BJ (cell line): Measurements from ENCODE around the gene DUSP2. TPM values are rescaled to one million over a fixed set of nuclear protein-coding genes. Genes with fewer than 3 reads are reported as not detected.

Experiments
- CTCF ChIA-PET: fragments of 350-600 bp; formaldehyde crosslinking; extraction: SDS; loops from one replicate; lab custom pipeline; 2021; ENCODE audit warnings: antibody characterized with exemption, inconsistent platforms; lab: Yijun Ruan, JAX
- POLR2A ChIA-PET: fragments of 300-600 bp; sonication (Branson Sonifier 250); formaldehyde crosslinking; extraction: SDS; loops from one replicate; lab custom pipeline; 2021; ENCODE audit warnings: antibody characterized with exemption; lab: Charles Lee
- DNase-seq: peaks from one replicate; pipeline ENCODE4 v3.0.0-alpha.2; 2011; ENCODE audit warnings: low read depth
- H3K27me3 ChIP-seq: 2 replicates; pipeline ENCODE4 v1.6.0; 2011; ENCODE audit warnings: low read length; ENCODE audit not compliant: control insufficient read depth, insufficient read depth
- H3K36me3 ChIP-seq: 2 replicates; pipeline ENCODE4 v1.5.1; 2011; ENCODE audit warnings: low read length; ENCODE audit not compliant: control insufficient read depth, insufficient read depth
- H3K4me3 ChIP-seq: 2 replicates; pipeline ENCODE4 v1.5.1; 2011; ENCODE audit warnings: low read depth, mild to moderate bottlenecking, control low read depth, low read length
- polyA plus RNA-seq: library from polyadenylated mRNA; depleted of rRNA; stranded (reverse); fragments of >200 nt; gene quantifications from 2 replicates; pipeline ENCODE4 v1.2.3, GENCODE V29; 2011
- TF ChIP-seq, protein P1 (sequence below): IDR thresholded peaks from 2 replicates; pipeline ENCODE4 v1.5.1; 2011; ENCODE audit warnings: low read depth, mild to moderate bottlenecking, control low read depth, inconsistent platforms, low read length, moderate library complexity; ENCODE audit not compliant: insufficient read depth

Gene DUSP2
- polyA plus RNA-seq, 1 experiment: 2.2 TPM

DNA sequence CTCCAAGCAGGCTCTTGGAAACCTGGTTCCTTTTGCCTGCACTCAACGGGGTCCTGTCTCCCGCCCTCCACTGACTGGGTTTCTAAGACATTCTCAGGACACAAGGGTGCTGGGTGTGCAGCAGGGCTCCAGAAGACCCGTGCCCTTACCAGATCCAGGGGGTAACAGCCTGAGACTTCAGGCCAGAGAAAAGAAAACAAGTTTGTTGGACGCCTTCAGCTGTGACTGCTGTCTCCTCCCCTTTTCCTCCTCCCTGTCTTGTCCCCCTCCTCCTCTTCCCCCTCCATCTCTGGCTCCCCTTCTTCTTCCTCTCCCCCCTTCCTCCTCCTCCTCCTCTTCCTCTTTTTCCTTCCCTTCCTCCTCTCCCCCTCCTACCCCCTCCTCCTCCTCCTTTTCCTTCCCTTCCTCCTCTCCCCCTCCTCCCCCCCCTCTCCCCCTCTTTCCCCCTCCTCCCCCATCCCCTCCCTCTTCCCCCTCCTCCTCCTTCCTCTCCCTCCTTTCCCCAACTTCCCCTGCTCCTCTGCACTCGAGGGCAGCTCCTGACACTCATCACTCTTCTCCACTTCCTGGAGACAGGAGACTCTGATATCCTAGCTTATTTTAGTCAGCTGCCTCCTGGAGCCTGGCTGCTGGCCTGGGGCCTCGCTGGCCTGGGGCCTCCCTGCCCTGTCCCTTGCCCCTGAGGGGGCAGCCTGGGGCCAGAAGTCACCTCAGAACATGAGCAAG lies 41.3 kb downstream of the DUSP2 start:
- Histone ChIP-seq H3K27me3 (peaks cover 4% of the 10 kb centered on the region; the same call in 1 of the 2 replicates), H3K4me3 (no peak overlapping the region), H3K36me3 (no peaks in the 10 kb centered on the region)
- ChIA-PET POLR2A (no interaction called here), CTCF (interaction anchor here (1.2 kb wide), 1 partner anchor 13 kb away, joined by 6 read pairs; the partner anchor contains the start of gene ADRA2B)
- TF ChIP-seq, protein P1, sequence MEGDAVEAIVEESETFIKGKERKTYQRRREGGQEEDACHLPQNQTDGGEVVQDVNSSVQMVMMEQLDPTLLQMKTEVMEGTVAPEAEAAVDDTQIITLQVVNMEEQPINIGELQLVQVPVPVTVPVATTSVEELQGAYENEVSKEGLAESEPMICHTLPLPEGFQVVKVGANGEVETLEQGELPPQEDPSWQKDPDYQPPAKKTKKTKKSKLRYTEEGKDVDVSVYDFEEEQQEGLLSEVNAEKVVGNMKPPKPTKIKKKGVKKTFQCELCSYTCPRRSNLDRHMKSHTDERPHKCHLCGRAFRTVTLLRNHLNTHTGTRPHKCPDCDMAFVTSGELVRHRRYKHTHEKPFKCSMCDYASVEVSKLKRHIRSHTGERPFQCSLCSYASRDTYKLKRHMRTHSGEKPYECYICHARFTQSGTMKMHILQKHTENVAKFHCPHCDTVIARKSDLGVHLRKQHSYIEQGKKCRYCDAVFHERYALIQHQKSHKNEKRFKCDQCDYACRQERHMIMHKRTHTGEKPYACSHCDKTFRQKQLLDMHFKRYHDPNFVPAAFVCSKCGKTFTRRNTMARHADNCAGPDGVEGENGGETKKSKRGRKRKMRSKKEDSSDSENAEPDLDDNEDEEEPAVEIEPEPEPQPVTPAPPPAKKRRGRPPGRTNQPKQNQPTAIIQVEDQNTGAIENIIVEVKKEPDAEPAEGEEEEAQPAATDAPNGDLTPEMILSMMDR: no peak
- no peak for DNase-seq

DNA sequence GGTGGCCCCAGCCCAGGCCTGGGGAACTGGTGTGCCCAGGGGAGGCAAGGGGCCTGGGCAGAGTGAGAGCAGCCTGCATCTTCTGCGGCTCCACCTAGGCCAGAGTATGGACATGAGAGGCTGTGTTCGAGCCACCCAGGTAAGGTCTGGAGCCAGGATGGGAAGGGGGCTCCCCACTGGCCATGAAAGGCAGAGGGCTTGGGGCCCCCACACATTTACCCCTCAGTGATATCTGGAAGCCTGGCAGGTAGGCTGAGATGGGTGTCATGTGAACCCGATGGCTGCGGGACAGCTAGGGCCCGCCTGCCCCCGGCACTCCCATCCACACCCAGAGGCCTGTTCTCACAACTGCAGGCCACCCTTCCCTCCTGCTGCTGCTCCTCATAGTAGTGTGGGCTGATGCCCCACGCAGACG lies 42.0 kb downstream of the DUSP2 start:
- DNase-seq: no peak
- CTCF ChIA-PET: interaction anchor here (1.4 to 2.8 kb wide), 2 partner anchors 14 to 111 kb away, joined by 5 to 25 read pairs; partner anchors contain the start of gene ADRA2B
- H3K36me3 ChIP-seq: no peaks in the 10 kb centered on the region
- POLR2A ChIA-PET: no interaction called here
- H3K4me3 ChIP-seq: no peak overlapping the region
- peaks cover 3% of the 10 kb centered on the region; the same call in 1 of the 2 replicates for H3K27me3 ChIP-seq
- TF ChIP-seq, protein P1: no peak

DNA sequence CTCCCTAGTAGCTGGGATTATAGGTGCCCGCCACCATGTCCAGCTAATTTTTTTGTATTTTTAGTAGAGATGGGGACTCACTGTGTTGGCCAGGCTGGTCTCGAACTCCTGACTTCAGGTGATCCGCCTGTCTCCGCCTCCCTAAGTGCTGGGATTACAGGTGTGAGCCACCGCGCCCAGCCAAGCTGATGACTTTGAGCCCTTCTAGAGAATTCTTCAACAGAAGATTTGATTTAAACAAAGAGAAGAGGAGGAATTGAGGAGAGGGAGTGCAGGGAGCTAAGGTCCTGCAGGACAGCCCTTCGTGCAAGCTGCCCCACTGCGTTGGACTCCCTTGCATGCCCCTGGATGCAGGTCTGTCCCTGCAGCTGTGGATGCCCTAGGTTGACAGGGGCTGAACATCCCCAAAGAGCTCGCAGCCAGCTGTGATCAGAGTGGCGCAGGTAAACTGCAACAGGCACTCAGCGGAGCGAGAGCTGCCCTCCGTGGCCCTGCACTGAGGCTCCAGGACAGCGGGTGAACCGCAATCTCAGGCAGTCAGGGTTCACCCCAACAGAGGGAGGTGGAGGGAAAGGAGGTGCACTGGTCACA lies 42.5 kb downstream of the DUSP2 start:
- H3K27me3 ChIP-seq: no peaks in the 10 kb centered on the region
- TF ChIP-seq, protein P1: no peak
- no peak for DNase-seq
- ChIA-PET CTCF (interaction anchor here (1.2 to 2.8 kb wide), 4 partner anchors 12 to 110 kb away, joined by 4 to 25 read pairs (median 4); partner anchors contain the start of gene ADRA2B), POLR2A (no interaction called here)
- no peak overlapping the region for H3K4me3 ChIP-seq
- H3K36me3 ChIP-seq: no peaks in the 10 kb centered on the region

DNA sequence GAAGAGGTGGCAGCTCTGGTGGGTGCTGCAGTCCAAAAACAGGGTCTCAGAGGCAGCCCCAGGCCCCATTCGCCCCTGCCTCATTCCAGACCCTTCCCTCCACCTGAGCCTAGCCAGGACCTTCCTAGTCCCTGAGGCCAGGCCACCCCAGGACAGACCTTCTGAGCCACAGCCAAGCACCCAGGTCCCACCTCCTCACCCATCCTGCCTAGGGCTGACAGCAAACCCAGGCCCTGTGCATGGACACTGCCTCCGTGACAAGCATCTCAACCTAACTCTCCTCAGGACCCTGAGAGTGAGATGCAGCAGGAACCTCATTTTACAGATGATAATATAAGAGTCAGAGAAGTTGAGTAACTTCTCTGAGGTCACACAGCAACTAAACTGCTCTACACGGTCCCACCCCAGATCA lies 44.3 kb downstream of the DUSP2 start:
- CTCF ChIA-PET: interaction anchor here (1.5 to 2.8 kb wide), 2 partner anchors 16 to 78 kb away, joined by 4 to 25 read pairs; partner anchors contain the start of gene ADRA2B
- Histone ChIP-seq H3K27me3 (no peaks in the 10 kb centered on the region), H3K4me3 (no peak overlapping the region), H3K36me3 (no peaks in the 10 kb centered on the region)
- TF ChIP-seq, protein P1: no peak
- no peak for DNase-seq
- POLR2A ChIA-PET: no interaction called here
